ENCODE measurements around the gene CD80.
"Not testable (repeated sequence)": the region's sequence is repeated elsewhere in the genome, so short reads cannot be mapped to it uniquely, and the experiment has no call there.

Gene CD80

DNA sequence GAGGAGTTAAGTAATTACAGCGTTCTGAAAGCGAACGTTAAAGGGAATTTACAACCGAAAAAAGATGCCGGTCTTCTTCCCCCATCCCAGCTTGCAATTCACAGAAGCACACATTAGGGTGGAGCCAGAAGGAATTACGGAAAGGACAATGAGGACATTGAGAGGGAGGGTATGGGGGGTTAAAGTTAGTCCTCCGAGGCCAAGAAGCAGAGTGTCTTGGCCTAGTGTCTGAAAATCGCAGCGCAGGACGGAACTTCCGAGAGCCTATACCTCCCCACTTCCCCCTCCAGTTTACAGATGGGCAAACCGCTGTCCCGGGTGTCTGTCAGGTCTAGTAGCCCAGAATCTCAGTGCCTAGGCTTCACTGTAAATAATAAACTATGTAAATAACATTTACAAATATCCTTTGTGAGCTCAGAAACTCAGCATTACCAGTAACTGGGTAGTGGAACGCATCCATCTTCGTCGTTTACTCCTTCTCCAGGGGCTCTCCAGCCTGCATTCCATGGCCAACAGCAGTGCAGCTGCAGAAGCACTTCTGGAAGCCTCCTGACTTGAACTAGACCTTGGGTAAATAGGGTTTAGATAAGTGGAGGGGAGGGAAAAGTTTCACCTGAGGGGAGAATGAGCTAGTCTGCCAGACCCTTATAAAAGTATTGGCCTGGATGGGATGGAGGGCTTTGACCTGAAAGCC, 20.8 kb upstream of the CD80 start:
- no peak for DNase-seq

DNA sequence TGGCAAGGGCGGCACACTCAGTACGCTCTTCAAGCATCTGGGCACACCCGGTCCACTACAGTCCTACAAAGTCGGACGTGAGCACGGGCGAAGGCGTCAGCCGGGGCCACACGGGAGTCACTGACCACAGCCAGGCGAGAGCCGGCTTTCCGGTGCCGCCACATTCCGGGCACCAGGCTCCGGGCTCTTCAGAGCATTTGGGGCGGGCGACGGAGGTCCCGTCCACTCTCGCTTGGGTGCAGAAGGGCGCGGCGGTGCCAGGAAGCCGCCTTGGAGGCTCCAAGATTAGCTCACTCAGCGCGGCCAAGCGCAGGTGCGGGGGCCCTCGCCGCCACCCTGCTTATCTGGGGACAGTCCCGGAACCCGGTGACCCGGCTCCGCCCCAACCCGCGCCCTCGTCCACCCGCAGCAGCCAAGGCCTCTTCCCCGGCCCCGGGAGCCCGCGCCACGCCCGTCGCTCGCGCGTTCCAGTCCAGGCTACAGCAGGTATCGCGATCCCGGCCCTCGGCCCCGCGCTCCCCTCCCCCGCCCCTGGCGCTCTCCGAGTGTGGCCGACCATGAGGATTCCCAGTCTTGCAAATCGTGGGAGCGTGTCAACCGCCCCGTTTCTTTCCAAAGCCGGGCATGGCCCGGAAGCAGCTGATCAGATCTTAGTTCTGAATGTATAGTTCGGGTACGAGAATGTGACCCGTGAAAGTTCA, 20.1 kb upstream of the CD80 start, which contains the start of gene ADPRH:
Gene ADPRH, plus strand, starts transcription at position 127 of the 701 bp plus-strand sequence. CDS start 2,678 bp downstream, outside the sequence.
- DNase-seq, result no peak

GRCh38 chr3:119575507-119575906, 16.1 kb upstream of the CD80 start:
- DNase-seq, result no peak

DNA sequence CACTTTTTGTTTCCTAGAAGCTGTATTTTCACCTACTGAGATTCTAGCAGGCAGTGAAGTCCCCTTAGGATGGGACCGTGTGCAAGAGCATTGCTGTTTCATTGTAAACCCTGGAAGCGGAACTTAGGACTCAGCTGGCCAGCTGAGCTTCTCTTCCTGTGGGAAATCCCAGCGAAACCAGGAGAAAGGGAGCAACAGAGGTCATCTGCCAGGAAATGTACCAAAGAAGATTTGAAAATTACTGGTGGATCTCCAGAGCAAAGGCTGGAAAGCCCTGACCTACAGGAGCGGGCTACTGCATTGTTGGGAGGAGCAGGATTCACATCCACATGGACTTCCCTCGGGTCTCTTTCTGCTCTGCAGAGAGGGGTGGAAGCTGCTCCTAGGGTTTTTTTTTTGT, 12.3 kb upstream of the CD80 start:
- DNase-seq, result no peak

DNA sequence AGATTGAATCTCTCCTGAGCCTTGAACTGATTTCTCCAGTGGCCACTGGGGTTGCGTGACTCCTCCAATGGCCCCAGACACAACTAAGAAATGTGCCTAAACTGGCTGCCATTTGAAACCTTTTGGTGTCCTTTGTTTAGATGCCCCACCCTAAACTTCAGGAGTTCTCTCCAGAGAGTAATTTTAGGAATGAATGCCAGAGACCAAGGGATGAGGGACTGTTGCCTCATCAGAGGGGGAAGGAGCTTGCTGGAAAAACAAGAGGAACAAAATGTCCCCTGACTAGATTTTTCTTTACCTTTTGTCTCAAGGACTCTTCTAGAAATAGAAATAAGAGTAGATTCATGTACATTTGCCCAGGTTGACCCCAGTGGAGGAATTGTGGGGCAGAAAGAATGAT, 11.8 kb upstream of the CD80 start:
- no peak for DNase-seq

DNA sequence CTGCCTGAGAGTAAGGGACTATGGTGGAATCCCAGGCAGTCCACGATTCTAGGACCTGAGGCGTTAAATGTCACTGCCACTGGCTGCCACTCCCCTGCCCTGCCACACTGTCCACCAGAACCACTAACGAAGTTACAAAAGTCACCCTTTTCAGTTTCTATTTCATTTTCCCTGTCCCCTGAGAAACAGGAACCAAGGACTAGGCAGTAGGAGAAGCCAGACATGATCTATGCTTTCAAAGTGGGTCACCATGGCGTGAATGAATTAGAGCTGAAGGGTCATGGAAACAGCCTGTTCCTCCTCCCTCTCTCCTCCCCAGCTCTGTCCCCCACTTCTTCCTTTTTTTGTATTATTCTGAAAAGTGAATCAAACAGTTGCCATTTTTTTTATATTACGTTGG, 10.8 kb upstream of the CD80 start:
- DNase-seq, result no peak

GRCh38 chr3:119569156-119569555, 9.7 kb upstream of the CD80 start:
- DNase-seq, result no peak

DNA sequence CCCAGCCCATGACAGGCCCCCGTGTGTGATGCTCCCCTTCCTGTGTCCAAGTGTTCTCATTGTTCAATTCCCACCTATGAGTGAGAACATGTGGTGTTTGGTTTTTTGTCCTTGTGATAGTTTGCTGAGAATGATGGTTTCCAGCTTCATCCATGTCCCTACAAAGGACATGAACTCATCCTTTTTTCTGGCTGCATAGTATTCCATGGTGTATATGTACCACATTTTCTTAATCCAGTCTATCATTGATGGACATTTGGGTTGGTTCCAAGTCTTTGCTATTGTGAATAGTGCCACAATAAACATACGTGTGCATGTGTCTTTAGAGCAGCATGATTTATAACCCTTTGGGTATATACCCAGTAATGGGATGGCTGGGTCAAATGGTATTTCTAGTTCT, 3.9 kb upstream of the CD80 start:
- not testable (repeated sequence) for DNase-seq

DNA sequence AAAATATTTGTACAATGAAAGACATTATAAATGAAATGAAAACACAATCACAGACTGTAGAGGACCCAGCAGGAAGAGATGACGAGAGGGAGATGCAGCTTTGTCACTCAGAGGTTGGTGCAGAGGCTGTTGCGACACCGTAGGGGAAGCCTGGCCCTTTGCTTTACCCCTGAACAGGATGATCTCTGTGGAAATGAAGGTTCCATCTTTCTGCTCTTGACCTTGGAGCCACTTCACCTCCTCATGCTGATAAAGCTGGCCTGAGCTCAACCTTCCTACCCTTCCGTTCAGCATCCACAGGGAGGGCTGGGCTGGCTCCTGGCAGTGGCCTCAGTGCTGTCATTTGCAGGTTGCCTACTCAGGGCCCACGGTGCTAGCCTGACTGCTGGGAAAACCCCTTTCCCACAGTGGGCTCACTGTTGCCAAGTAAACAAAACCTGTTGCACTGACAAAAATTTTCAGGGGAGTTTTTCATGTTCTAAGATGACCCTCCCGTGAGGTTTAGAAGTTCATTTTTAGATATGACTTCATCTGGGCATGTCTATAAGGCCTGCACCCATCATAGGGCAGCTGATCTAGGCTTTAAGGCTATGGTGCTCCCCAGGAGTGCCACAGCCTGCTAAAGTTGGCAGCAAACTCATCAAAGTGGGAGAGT, 3.0 kb upstream of the CD80 start:
- no peak for DNase-seq

GRCh38 chr3:119560160-119560559, 746 bp upstream of the CD80 start:
- no peak for DNase-seq

- no peak for DNase-seq
These were observed 642 bp downstream of the CD80 start for GRCh38 chr3:119558626-119559317.

DNA sequence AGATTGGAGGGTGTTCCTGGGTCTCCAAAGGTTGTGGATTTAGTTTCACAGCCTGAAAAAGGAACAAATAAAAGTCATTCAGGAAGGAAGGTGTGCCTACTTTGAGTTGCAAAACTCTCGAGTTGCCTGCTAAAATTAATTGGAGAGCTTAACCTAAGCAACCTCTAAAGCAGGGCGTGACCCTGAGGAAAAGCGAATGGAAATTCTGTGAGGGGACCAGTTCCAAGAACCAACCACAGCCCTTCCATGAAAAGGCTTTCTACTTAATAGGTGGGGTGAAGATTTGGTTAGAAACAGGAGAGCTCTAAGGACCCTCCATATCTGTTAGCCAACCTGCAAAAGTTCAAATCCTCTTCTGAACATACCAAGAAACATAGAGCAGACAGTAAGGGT, 1.5 kb downstream of the CD80 start:
- no peak for DNase-seq

DNA sequence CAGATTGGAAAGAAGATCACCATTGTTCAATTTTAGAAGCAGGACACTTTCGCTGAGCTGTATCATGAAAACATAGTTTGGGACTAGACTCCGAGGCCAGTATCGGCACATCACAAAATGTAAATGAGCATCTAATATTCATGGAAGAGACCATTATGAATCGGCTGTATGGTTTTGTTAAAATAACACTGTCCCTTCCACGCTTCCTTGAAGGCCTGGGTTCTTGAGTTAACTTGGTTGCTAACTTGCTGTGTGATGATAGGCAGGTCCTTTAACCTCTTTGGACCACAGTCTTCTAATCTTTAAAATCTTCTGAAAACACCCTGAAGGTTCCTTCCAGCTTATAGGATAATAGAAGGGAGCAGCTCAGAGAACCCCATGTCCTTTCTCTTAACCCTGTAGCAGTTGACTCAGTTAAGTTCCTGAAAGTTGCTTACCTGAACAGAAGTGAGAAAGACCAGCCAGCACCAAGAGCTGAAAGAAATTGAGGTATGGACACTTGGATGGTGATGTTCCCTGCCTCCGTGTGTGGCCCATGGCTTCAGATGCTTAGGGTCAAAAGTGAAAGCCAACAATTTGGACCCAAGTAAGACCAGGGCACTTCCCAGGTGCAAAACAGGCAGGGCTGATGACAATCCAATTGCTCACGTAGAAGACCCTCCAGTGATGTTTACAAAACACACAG, 2.1 kb downstream of the CD80 start:
- no peak for DNase-seq

DNA sequence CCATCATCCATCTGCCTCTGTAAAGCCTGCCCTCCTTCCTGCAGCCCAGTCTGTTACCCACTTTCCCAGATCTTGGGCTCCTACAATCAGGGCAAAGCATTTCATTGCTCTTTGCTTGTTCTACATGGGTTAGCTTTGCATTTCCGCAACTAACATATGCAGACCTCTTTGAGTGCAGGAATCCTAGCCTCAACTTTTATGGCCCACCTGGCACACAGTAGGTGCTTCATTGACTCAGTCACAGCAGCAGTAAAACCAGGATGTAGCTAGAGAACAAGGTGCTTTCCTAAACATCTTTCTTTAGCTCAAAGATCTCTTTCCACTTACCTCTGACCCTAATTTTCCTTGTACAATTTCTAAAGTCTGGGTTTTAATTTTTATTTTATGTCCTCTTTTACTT, 3.5 kb downstream of the CD80 start:
- no peak for DNase-seq

- no peak for DNase-seq
These were observed 4.1 kb downstream of the CD80 start for GRCh38 chr3:119555309-119555735.

DNA sequence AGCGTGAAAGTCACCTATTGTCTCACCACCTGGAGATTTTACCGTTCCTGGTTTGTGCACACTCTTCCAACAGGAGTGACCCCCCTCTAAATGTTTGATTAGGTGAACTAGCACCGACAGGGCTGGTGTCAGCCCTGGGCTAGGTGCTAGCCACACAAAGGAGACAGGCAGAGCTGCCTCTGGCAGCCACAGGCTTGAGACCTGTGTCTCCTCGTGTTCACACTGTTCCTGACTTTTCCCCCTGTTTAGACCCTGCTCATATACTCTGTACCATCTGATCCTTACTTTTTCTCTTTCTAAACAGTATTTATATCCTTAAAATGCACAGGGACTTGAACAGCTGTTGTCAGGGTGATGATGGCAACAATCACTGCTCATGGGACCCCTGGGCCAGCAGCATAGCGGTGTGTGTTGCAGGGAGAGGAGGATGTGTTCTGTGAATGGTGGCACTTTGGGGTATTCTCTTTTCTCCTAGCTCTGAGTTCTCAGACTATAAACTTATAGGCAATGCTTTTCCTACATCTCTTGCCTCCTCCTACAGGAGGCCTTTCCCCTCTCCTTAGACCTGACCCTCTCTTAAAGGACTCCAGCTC, 5.5 kb downstream of the CD80 start:
- no peak for DNase-seq

- not testable (repeated sequence) for DNase-seq
These were observed 6.5 kb downstream of the CD80 start for GRCh38 chr3:119552928-119553327.

GRCh38 chr3:119551598-119551997, 7.8 kb downstream of the CD80 start:
- no peak for DNase-seq

DNA sequence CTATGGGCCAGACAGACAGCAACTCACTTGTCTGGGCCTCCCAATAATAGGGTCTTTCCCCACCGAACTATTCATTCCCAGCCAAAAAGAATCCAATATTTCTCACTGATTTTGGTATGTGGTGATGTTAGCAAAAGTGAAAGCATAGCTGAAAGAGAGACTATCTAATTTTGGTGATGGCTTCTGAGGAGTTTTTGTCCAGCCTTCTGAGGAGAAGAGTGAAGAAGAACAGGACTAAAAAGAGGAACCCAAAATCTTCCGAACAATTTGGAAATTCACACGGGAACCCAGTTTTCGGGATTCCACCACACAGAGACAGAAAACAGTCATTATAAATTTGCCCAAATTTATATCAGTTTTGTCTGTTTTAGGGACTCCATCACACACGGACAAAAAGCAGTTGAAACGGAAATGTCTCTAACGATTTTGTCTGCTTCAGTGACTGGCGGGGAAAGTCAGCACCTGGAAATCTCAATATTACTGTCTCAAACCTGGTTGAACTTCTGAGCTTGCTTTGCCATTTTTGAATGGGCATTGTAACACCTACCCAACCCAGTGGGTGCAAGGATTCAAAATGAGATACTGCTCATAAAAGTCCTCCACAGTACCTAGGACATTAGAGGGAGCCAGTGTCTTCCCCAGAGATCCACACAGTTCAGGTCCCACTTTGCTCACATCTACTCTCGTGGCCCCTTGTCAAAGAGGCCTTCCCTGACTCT, 9.1 kb downstream of the CD80 start:
- DNase-seq, result no peak

GRCh38 chr3:119548341-119548740, 11.1 kb downstream of the CD80 start:
- no peak for DNase-seq

GRCh38 chr3:119547227-119547626, 12.2 kb downstream of the CD80 start:
- no peak for DNase-seq

- no peak for DNase-seq
These were observed 16.3 kb downstream of the CD80 start for GRCh38 chr3:119543147-119543546.

Measured in NCI-H1694 (cell line).